ENCODE data around the gene SLC22A2.

The SLC22A2 gene

GRCh38 chr6:160203522-160203921 is 55.1 kb downstream of the SLC22A2 start:
- no peak for DNase-seq

GRCh38 chr6:160203076-160203475 is 55.5 kb downstream of the SLC22A2 start:
- DNase-seq: no peak

GRCh38 chr6:160202411-160202810 is 56.2 kb downstream of the SLC22A2 start:
- DNase-seq: no peak

GRCh38 chr6:160201061-160201460 is 57.6 kb downstream of the SLC22A2 start:
- DNase-seq: no peak

GRCh38 chr6:160198606-160199211 is 59.9 kb downstream of the SLC22A2 start:
- no peak for DNase-seq

GRCh38 chr6:160197662-160198061 is 61.0 kb downstream of the SLC22A2 start:
- DNase-seq: no peak

GRCh38 chr6:160194808-160195207 is 63.8 kb downstream of the SLC22A2 start:
- DNase-seq: no peak

- DNase-seq: no peak
Observed at GRCh38 chr6:160192840-160193239, 65.8 kb downstream of the SLC22A2 start.

- DNase-seq: no peak
Observed at GRCh38 chr6:160190973-160191372, 67.6 kb downstream of the SLC22A2 start.

GRCh38 chr6:160190081-160190480 is 68.5 kb downstream of the SLC22A2 start:
- no peak for DNase-seq

GRCh38 chr6:160188773-160189172 is 69.8 kb downstream of the SLC22A2 start:
- no peak for DNase-seq

- DNase-seq: no peak
Observed at GRCh38 chr6:160180706-160181105, 77.9 kb downstream of the SLC22A2 start.

GRCh38 chr6:160178271-160178670 is 80.3 kb downstream of the SLC22A2 start:
- no peak for DNase-seq

- DNase-seq: no peak
Observed at GRCh38 chr6:160177220-160177619, 81.4 kb downstream of the SLC22A2 start.

GRCh38 chr6:160174681-160175080 is 83.9 kb downstream of the SLC22A2 start:
- DNase-seq: no peak

- no peak for DNase-seq
Observed at GRCh38 chr6:160173806-160174527, 84.7 kb downstream of the SLC22A2 start.

GRCh38 chr6:160172704-160173103 is 85.9 kb downstream of the SLC22A2 start:
- no peak for DNase-seq

- no peak for DNase-seq
Observed at GRCh38 chr6:160170018-160170680, 88.5 kb downstream of the SLC22A2 start.

GRCh38 chr6:160167604-160168399 is 90.8 kb downstream of the SLC22A2 start:
- no peak for DNase-seq

Data from GDM1 (cell line).